Fibroblast of the aortic adventitia (primary cell): ENCODE data around the gene VLDLR. TPM values are rescaled to one million over a fixed set of nuclear protein-coding genes. Genes with fewer than 3 reads are reported as not detected.
A peak's percentile ranks its signal among the peaks of the same experiment; 100 is the strongest.

ENCODE experiments used
- DNase-seq: peaks from one replicate; pipeline ENCODE4 v3.0.0-alpha.2; 2010; ENCODE audit warnings: low read depth
- H3K4me3 ChIP-seq: 2 replicates; pipeline ENCODE4 v1.5.1; 2011; ENCODE audit warnings: low read depth, mild to moderate bottlenecking, control low read depth, low read length, moderate library complexity
- CTCF ChIP-seq: IDR thresholded peaks from 2 replicates; pipeline ENCODE4 v1.5.1; 2011; ENCODE audit warnings: mild to moderate bottlenecking, low read length, control low read depth, inconsistent platforms; ENCODE audit not compliant: insufficient read depth
- total RNA-seq: library from RNA; depleted of rRNA; stranded (reverse); fragments of >200 nt; gene quantifications from 2 replicates; pipeline ENCODE4 v1.2.3, GENCODE V29; 2012; ENCODE audit warnings: low replicate concordance

VLDLR gene
- total RNA-seq, 1 donor, result 12.7 TPM

DNA sequence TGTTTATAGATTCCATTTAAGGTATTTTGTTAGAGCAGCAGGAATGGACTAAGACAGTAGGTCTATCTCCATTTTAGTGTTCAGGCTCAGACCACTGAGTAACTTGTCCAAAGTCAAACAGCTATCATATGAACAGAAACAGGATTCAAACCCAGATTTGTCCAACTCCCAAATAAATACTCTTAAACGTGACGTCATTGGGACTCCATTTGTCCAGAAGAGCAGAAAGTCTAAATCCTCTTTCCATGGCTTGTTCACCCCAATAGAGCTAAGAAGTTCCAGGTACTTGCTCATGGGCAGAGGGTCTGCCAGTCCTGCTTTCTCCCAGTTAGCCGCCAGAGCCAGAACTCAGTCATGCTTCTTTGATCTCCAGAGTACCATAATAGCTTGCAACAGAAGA is 16.3 kb upstream of the VLDLR start:
- DNase-seq, result no peak
- no peak overlapping the region for H3K4me3 ChIP-seq
- TF ChIP-seq CTCF, result no peak

GRCh38 chr9:2608276-2608675 is 13.3 kb upstream of the VLDLR start:
- H3K4me3 ChIP-seq, result no peak overlapping the region
- TF ChIP-seq CTCF, result no peak
- no peak for DNase-seq

- peak; percentile 29 for DNase-seq
- no peak for TF ChIP-seq CTCF
- no peak overlapping the region for H3K4me3 ChIP-seq
Measured at GRCh38 chr9:2610985-2611384, 10.6 kb upstream of the VLDLR start.

DNA sequence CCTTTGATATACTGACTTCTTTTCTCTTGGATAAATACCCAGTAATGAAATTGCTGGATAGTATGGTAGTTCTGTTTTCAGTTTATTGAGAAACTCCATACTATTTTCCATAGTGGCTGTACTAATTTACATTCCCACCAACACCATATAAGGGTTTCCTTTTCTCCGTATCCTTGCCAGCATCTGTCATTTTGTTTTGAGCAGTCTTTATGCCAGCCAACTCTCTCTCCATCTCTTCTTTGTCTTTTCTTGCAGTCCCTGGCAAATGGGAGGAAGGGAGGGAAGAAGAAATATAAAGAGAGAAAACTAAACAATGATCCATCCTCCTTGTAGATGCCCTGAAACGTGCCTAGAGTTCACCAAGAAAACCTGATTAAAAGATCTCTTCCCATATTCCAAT is 9.6 kb upstream of the VLDLR start:
- no peak for DNase-seq
- no peak overlapping the region for H3K4me3 ChIP-seq
- no peak for TF ChIP-seq CTCF

- TF ChIP-seq CTCF, result no peak
- H3K4me3 ChIP-seq, result no peak overlapping the region
- DNase-seq, result no peak
Measured at GRCh38 chr9:2613730-2614271, 7.8 kb upstream of the VLDLR start.

DNA sequence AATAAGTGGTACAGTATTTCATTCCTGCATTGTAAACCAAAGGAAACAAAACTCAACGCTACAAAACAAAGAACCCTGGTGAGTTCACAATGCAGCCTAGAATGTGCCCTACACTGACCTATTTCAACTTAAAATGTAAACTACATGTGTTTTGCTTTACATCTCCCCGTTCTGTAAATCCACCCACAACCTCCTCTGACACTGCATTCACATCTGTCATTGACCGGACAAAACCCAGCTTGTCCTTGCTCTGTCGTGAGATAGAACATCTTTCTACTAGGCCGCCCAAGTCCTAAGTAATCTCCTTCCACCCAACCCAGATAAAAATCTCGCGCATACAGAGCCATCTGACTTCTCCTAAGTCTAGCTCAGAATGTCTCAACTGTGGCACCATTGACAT is 6.1 kb upstream of the VLDLR start:
- no peak for DNase-seq
- no peak for TF ChIP-seq CTCF
- no peak overlapping the region for H3K4me3 ChIP-seq

DNA sequence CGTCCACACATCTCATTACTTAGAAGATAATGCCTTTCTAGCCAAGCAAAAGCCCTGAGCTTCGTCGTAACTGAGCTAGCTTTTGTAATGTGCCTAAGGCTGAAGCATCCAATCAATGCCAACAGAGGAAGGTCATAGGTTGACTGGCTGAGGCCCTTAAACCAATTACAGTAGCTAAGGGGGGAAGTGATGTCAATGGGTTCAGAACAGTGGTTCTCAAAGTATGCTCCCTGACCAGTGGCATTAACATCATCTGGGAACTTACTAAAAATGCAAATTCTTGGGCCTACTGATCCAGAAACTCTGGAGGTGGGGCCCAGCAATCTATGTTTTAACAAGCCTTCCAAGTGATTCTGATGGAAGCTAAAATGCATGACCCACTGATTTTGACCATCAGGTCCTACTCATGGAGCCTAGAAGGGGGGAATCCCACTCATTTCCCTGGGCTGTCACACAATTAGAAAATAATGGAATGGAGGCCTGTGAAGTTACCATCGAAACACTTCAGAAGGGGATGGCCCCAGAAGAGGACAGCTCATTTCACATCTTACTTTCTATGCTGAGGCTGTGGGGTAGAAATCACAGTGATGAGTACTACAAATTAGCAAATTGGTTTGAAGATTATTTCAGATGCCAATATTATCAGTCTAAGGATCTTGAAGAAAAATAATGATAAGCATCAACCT is 4.8 kb upstream of the VLDLR start:
- no peak overlapping the region for H3K4me3 ChIP-seq
- DNase-seq, result no peak
- TF ChIP-seq CTCF, result no peak
